Endothelial cell of umbilical vein (primary cell): ENCODE results near the gene SH3RF1. TPM values are rescaled to one million over a fixed set of nuclear protein-coding genes. Genes with fewer than 3 reads are reported as not detected.

ENCODE experiments used
- BruUV-seq: library from RNA; stranded (reverse); fragments of 400-500 nt; replicated peaks from 2 replicates; lab custom pipeline; 2021; lab: Mats Ljungman, UMichigan
- CTCF ChIA-PET: fragments of 300-600, 350-600 bp; sonication (Branson Sonifier 250); formaldehyde crosslinking; loops from one replicate; lab custom pipeline; 2021; ENCODE audit warnings: antibody characterized with exemption, inconsistent platforms; lab: Charles Lee
- POLR2A ChIA-PET: fragments of 300-600, 350-600 bp; sonication (Branson Sonifier 250); formaldehyde crosslinking; loops from one replicate; lab custom pipeline; 2021; ENCODE audit warnings: antibody characterized with exemption, inconsistent platforms; lab: Charles Lee
- DNase-seq: peaks from one replicate; pipeline ENCODE4 v3.0.0-alpha.2; 2011; ENCODE audit warnings: low read depth, low spot score
- FAIRE-seq: peaks from 2 replicates; lab custom pipeline; 2011; peaks lifted over from hg19 to GRCh38; lab: Jason Lieb, UNC
- H2AFZ ChIP-seq: 2 replicates; pipeline ENCODE4 v1.6.0; 2012; ENCODE audit warnings: low read depth, low read length, control low read depth, inconsistent platforms
- H3K27ac ChIP-seq: 2 replicates; pipeline ENCODE4 v1.5.1; 2011; ENCODE audit warnings: low read depth, mild to moderate bottlenecking, control low read depth, low read length, moderate library complexity; ENCODE audit not compliant: insufficient read depth
- H3K27me3 ChIP-seq, 2 experiments: 2 replicates each; pipeline versions ENCODE4 v1.6.0 to v1.6.1; 2011; ENCODE audit warnings: low read length in 2 of 2, mixed read lengths in 1 of 2; ENCODE audit not compliant: control insufficient read depth in 2 of 2, insufficient read depth in 2 of 2
- H3K36me3 ChIP-seq, 2 experiments: 2 replicates in 1 of 2; 3 replicates in 1 of 2; pipeline ENCODE4 v1.5.1; 2011; ENCODE audit warnings: low read length in 2 of 2, mild to moderate bottlenecking in 1 of 2, moderate library complexity in 1 of 2; ENCODE audit not compliant: control insufficient read depth in 2 of 2, insufficient read depth in 2 of 2; ENCODE audit errors: extremely low read depth in 1 of 2
- H3K4me1 ChIP-seq: 3 replicates; pipeline ENCODE4 v1.5.1; 2011; ENCODE audit warnings: mild to moderate bottlenecking, low read length; ENCODE audit not compliant: control insufficient read depth, insufficient read depth; ENCODE audit errors: extremely low read depth
- H3K4me2 ChIP-seq: 2 replicates; pipeline ENCODE4 v1.6.1; 2011; ENCODE audit warnings: low read length, control low read depth, mixed read lengths; ENCODE audit not compliant: insufficient read depth
- H3K4me3 ChIP-seq, 3 experiments: fragments of 200-600 bp in 1 of 3; sonication (generic), shearing (Covaris generic) in 1 of 3; replicated peaks in 1 of 3; 2 replicates each; pipeline ENCODE4 v1.5.1; 2011 to 2016; ENCODE audit warnings: control low read depth in 3 of 3, low read length in 3 of 3, mild to moderate bottlenecking in 2 of 3, inconsistent platforms in 1 of 3, low read depth in 1 of 3, moderate library complexity in 1 of 3; ENCODE audit not compliant: insufficient read depth in 1 of 3
- H3K79me2 ChIP-seq: 2 replicates; pipeline ENCODE4 v1.6.0; 2012; ENCODE audit warnings: low read length, inconsistent platforms; ENCODE audit not compliant: control insufficient read depth, insufficient read depth
- H3K9ac ChIP-seq: replicated peaks from 2 replicates; pipeline ENCODE3; 2011; ENCODE audit warnings: low read length, control low read depth; ENCODE audit not compliant: insufficient read depth; ENCODE audit errors: extremely low read depth
- H3K9me1 ChIP-seq: replicated peaks from 3 replicates; pipeline ENCODE4 v1.6.0; 2011; ENCODE audit warnings: mild to moderate bottlenecking, low read length; ENCODE audit not compliant: control insufficient read depth, insufficient read depth; ENCODE audit errors: extremely low read depth
- H3K9me3 ChIP-seq: replicated peaks from 2 replicates; pipeline ENCODE4 v1.5.1; 2012; ENCODE audit warnings: low read length, inconsistent platforms; ENCODE audit not compliant: control insufficient read depth, insufficient read depth
- H4K20me1 ChIP-seq: replicated peaks from 2 replicates; pipeline ENCODE3; 2011; ENCODE audit warnings: mild to moderate bottlenecking, low read length; ENCODE audit not compliant: control insufficient read depth, insufficient read depth; ENCODE audit errors: extremely low read depth
- EZH2 ChIP-seq: IDR thresholded peaks from 2 replicates; pipeline ENCODE4 v1.6.1; 2012; ENCODE audit warnings: borderline replicate concordance, low read depth, mild to moderate bottlenecking, moderate library complexity, low read length, inconsistent platforms; ENCODE audit not compliant: severe bottlenecking
- FOS ChIP-seq: IDR thresholded peaks from 2 replicates; pipeline ENCODE4 v1.6.1; 2011; ENCODE audit warnings: mild to moderate bottlenecking, low read length, moderate library complexity, borderline replicate concordance; ENCODE audit not compliant: insufficient read depth
- GATA2 ChIP-seq: IDR thresholded peaks from 2 replicates; pipeline ENCODE4 v1.7.0; 2011; ENCODE audit warnings: low read depth, mild to moderate bottlenecking, moderate library complexity, mixed read lengths, low read length; ENCODE audit not compliant: insufficient read length, insufficient read depth
- JUN ChIP-seq: IDR thresholded peaks from 2 replicates; pipeline ENCODE4 v1.6.1; 2011; ENCODE audit warnings: borderline replicate concordance, low read depth; ENCODE audit not compliant: insufficient read length, insufficient read depth
- MYC ChIP-seq: IDR thresholded peaks from one replicate; pipeline ENCODE4 v1.6.1; 2011; ENCODE audit warnings: mild to moderate bottlenecking, low read depth, low read length
- POLR2A ChIP-seq: IDR thresholded peaks from 2 replicates; pipeline ENCODE4 v1.6.1; 2012; ENCODE audit warnings: low read depth, mild to moderate bottlenecking, control low read depth, low read length
- POLR2AphosphoS5 ChIP-seq: IDR thresholded peaks from 2 replicates; pipeline ENCODE4 v1.6.1; 2012; ENCODE audit warnings: low read depth, mild to moderate bottlenecking, control low read depth, low read length, moderate library complexity; ENCODE audit not compliant: insufficient read depth
- dilution Hi-C: fragments of 300-500 bp; cut with MboI; formaldehyde crosslinking; loops from one replicate; pipeline ENCODE4 v1.15.0; 2019; ENCODE audit warnings: low sequenced_read_pairs; ENCODE audit not compliant: extremely low pct_ligation_motif_present
- intact Hi-C: fragments of 100-400 bp; cut with micrococcal nuclease; formaldehyde crosslinking; loops from one replicate; pipeline ENCODE4 v1.10.0; 2022
- polyA plus RNA-seq, 4 experiments: library from polyadenylated mRNA; depleted of rRNA in 3 of 4; stranded (reverse) in 3 of 4; unstranded in 1 of 4; fragments of >200 nt; gene quantifications; 2 replicates each; pipeline versions ENCODE4 v1.2.1 to v1.2.3, GENCODE V29; 2011 to 2012; ENCODE audit warnings: missing spikeins in 1 of 4
- total RNA-seq: library from RNA; stranded (reverse); gene quantifications from 2 replicates; pipeline ENCODE4 v1.2.3, GENCODE V29; 2021
- TF ChIP-seq, protein P1 (sequence below), 2 donors: IDR thresholded peaks; 1 replicate in 1 of 2; 2 replicates in 1 of 2; pipeline ENCODE4 v1.5.1; 2011; ENCODE audit warnings: low read length in 2 of 2, mild to moderate bottlenecking in 2 of 2, moderate library complexity in 2 of 2, control low read depth in 1 of 2, inconsistent platforms in 1 of 2, low read depth in 1 of 2; ENCODE audit not compliant: insufficient read depth in 1 of 2; ENCODE audit errors: extremely low read depth in 1 of 2
- TF ChIP-seq, protein P2 (sequence below): IDR thresholded peaks from 2 replicates; pipeline ENCODE4 v1.6.1; 2011; ENCODE audit not compliant: insufficient read depth, insufficient read length

The SH3RF1 gene
- total and polyA plus RNA-seq, 2 donors (not counting 3 experiments of a cell fraction or from before 2014, with no cell fraction given), result 16.2 to 24.9 TPM

- CTCF ChIA-PET, result interaction anchor here (0.9 to 1.1 kb wide), 3 partner anchors 18 to 109 kb away, joined by 3 to 4 read pairs (median 4); no protein-coding TSS in a partner anchor
Observed at GRCh38 chr4:169133932-169134331, 136.8 kb downstream of the SH3RF1 start.

More at GRCh38 chr4:169133932-169134331, 136.8 kb downstream of the SH3RF1 start:
- Histone ChIP-seq H3K27ac (no peak overlapping the region), H3K36me3 (peaks cover 6 to 22% of the 10 kb centered on the region in 2 experiments), H3K27me3 (no peaks in the 10 kb centered on the region), H4K20me1 (no peaks in the 10 kb centered on the region), H3K9me3 (no peaks in the 10 kb centered on the region), H3K9me1 (no peaks in the 10 kb centered on the region), H3K79me2 (peaks cover 15% of the 10 kb centered on the region), H3K4me3 (no peak overlapping the region), H3K9ac (no peak overlapping the region), H3K4me1 (peaks cover 25% of the 10 kb centered on the region), H3K4me2 (no peak overlapping the region), H2AFZ (no peak overlapping the region)
- FAIRE-seq (no peak), DNase-seq (no peak)
- POLR2A ChIA-PET, result no interaction called here
- dilution Hi-C loops (no loop called here), intact Hi-C loops (no loop called here)
- no TSS peak for BruUV-seq
- TF ChIP-seq POLR2AphosphoS5 (no peak), FOS (no peak), JUN (no peak), MYC (no peak), POLR2A (no peak), GATA2 (no peak), EZH2 (no peak)
- TF ChIP-seq, protein P1, sequence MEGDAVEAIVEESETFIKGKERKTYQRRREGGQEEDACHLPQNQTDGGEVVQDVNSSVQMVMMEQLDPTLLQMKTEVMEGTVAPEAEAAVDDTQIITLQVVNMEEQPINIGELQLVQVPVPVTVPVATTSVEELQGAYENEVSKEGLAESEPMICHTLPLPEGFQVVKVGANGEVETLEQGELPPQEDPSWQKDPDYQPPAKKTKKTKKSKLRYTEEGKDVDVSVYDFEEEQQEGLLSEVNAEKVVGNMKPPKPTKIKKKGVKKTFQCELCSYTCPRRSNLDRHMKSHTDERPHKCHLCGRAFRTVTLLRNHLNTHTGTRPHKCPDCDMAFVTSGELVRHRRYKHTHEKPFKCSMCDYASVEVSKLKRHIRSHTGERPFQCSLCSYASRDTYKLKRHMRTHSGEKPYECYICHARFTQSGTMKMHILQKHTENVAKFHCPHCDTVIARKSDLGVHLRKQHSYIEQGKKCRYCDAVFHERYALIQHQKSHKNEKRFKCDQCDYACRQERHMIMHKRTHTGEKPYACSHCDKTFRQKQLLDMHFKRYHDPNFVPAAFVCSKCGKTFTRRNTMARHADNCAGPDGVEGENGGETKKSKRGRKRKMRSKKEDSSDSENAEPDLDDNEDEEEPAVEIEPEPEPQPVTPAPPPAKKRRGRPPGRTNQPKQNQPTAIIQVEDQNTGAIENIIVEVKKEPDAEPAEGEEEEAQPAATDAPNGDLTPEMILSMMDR (IDR thresholded peaks at IDR 0.05; ENCODE audit: extremely low read depth in 1 of 2, insufficient read depth in 1 of 2, low read depth in 1 of 2, low read length in 2 of 2), result no peak
- TF ChIP-seq, protein P2, sequence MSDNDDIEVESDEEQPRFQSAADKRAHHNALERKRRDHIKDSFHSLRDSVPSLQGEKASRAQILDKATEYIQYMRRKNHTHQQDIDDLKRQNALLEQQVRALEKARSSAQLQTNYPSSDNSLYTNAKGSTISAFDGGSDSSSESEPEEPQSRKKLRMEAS, result no peak
